Measurements from ENCODE around the gene KYAT1. TPM values are rescaled to one million over a fixed set of nuclear protein-coding genes. Genes with fewer than 3 reads are reported as not detected.

Gene KYAT1
- total and polyA plus RNA-seq, 11 donors: 9.5 to 16.7 (median 12.6) TPM

DNA sequence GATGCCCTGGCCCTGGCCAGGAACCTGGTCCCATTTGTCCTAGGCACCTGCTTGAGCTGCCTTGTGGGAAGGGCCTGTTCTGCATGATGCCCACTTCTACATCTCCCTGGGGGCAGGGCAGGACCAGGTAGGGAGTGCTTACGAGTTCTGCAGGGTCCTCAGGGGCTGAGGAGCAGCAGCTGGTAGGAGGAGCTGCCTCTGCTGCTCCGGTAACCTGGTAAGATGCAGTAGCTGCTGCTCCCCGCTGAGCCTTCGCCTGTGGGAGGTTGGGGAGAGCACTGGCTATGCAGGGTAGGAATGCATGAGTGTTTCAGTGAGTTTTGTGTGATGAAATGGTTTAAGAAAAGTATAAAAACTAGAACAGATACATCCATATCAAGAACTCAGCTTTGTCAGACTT lies 13.8 kb upstream of the KYAT1 start:
- intact Hi-C loops (cut with DNase I): no loop called here

DNA sequence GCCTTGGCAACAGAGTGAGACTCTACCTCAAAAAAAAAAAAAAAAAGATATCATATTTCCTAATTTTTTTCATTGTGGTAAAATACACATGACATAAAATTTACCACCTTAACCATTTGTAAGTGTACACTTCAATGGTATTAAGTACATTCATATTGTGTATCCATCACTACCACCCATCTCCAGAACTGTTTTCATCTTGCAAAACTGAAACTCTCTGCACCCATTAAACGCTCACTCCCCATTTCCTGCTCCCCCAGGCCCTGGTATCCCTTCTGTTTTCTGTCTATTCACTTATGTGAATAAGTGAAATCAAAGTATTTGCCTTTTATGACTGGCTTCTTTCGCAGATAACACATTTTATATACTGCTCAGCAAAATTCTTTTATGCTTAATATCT lies 13.0 kb upstream of the KYAT1 start:
- H3K9me3 ChIP-seq: no peaks in the 10 kb centered on the region
- no peak overlapping the region for H3K4me3 ChIP-seq
- peaks cover 0 to 76% (median 44%) of the 10 kb centered on the region in 9 donors for H3K36me3 ChIP-seq
- ATAC-seq (no peak), DNase-seq (no peak)
- WGBS, 4 donors: 81 to 90% (median 84%) methylated on average over 2 of the region's 2 CpGs
- intact Hi-C loops (cut with DNase I): no loop called here
- peaks cover 10 to 54% (median 35%) of the 10 kb centered on the region in 12 donors for H3K4me1 ChIP-seq
- H3K27me3 ChIP-seq: no peaks in the 10 kb centered on the region
- peak overlapping the region in 1 of 12 donors; percentile 13 for H3K27ac ChIP-seq
- TF ChIP-seq, protein P1, sequence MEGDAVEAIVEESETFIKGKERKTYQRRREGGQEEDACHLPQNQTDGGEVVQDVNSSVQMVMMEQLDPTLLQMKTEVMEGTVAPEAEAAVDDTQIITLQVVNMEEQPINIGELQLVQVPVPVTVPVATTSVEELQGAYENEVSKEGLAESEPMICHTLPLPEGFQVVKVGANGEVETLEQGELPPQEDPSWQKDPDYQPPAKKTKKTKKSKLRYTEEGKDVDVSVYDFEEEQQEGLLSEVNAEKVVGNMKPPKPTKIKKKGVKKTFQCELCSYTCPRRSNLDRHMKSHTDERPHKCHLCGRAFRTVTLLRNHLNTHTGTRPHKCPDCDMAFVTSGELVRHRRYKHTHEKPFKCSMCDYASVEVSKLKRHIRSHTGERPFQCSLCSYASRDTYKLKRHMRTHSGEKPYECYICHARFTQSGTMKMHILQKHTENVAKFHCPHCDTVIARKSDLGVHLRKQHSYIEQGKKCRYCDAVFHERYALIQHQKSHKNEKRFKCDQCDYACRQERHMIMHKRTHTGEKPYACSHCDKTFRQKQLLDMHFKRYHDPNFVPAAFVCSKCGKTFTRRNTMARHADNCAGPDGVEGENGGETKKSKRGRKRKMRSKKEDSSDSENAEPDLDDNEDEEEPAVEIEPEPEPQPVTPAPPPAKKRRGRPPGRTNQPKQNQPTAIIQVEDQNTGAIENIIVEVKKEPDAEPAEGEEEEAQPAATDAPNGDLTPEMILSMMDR (IDR thresholded peaks at IDR 0.05): no peak
- no peak for TF ChIP-seq POLR2A (IDR thresholded peaks at IDR 0.05)

More for the DNA sequence above, 13.8 kb upstream of the KYAT1 start:
- H3K4me1 ChIP-seq: peaks cover 10 to 59% (median 41%) of the 10 kb centered on the region in 12 donors
- no peak for ATAC-seq
- H3K36me3 ChIP-seq: peaks cover 0 to 71% (median 42%) of the 10 kb centered on the region in 9 donors
- WGBS, 4 donors: 73 to 92% (median 81%) methylated on average over 3 to 4 of the region's 4 CpGs
- no peaks in the 10 kb centered on the region for H3K27me3 ChIP-seq
- H3K27ac ChIP-seq: peak overlapping the region in 1 of 12 donors; percentile 13
- DNase-seq: no peak
- TF ChIP-seq, protein P1 (IDR thresholded peaks at IDR 0.05): no peak
- no peak for TF ChIP-seq POLR2A (IDR thresholded peaks at IDR 0.05)
- H3K4me3 ChIP-seq: no peak overlapping the region
- H3K9me3 ChIP-seq: no peaks in the 10 kb centered on the region

DNA sequence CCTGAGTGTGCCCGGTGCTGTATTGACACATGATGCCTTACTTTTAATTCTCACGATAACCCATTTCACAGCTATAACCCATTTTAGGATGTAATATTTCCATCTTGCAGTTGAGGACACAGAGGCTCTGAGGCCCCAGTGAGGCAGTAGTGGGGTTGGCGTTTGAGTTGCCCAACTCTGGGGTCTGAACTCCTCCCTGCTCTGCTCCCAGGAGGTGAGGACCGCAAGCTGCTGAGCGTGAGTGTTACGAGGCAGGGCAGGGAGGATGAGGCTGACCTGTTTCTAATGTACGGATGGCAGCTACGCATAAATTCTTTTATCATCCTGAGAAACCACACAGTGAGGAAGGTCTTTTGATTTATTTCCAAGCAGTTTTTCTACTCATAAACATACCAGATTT lies 11.6 kb upstream of the KYAT1 start:
- Histone ChIP-seq H3K4me3 (peak overlapping the region in 1 of 12 donors; percentile 32), H3K27ac (peak overlapping the region; percentile 70 to 92 (median 84)), H3K27me3 (no peaks in the 10 kb centered on the region), H3K36me3 (peaks cover 0 to 78% (median 57%) of the 10 kb centered on the region in 9 donors), H3K9me3 (no peaks in the 10 kb centered on the region), H3K4me1 (peaks cover 7 to 43% (median 27%) of the 10 kb centered on the region in 12 donors)
- ATAC-seq (no peak), DNase-seq (no peak)
- intact Hi-C loops (cut with DNase I): no loop called here
- TF ChIP-seq POLR2A (IDR thresholded peaks at IDR 0.05): no peak
- 87 to 95% (median 90%) methylated on average over 7 to 8 of the region's 8 CpGs for WGBS, 4 donors

DNA sequence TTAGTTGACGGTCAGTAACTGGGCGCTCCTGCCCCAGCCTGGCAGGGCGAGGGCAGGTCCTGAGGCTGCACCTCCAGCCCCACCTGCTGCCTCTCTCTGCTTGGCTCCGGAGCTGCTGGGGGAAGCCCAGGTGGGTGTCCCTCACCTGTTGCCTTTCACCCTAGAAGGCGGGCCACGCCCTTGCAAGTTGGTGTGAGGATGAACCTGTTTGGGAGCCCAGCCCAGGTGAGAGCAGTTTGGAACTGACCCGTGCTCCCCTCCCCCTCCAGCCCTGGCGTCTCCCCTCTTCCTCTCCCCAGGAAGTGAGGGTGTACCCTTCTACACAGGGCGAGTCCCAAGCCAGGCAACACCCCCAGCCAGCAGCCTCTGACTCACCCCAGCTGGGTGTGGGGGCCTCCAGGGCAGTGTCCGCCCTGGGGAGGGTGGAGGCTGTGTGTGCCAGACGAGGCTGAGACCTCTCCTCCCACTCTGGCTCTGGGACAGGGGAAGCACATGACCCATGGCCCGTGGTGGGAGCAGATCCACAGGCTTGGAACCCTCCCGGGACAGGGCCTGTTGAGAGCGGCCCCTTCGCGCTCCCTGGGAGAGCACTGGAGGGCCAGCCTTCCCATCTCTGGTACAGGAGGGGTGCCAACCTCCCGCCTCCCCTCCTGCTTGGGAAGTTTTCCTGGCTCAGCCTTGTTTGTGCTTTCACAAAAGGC lies 10.6 kb upstream of the KYAT1 start:
- Histone ChIP-seq H3K9me3 (no peaks in the 10 kb centered on the region), H3K4me1 (peaks cover 6 to 49% (median 33%) of the 10 kb centered on the region in 12 donors), H3K27ac (peak overlapping the region; percentile 70 to 92 (median 84)), H3K27me3 (no peaks in the 10 kb centered on the region), H3K36me3 (peaks cover 0 to 73% (median 54%) of the 10 kb centered on the region in 9 donors), H3K4me3 (peak overlapping the region in 9 of 12 donors; percentile 16 to 35 (median 28))
- 17 to 45% (median 37%) methylated on average over 11 to 17 of the region's 17 CpGs for whole genome bisulfite sequencing, 4 donors
- TF ChIP-seq POLR2A (IDR thresholded peaks at IDR 0.05): peak in 1 of 2 donors; percentile 43
- TF ChIP-seq, protein P1 (IDR thresholded peaks at IDR 0.05): no peak
- peak; percentile 87 to 95 (median 90) for DNase-seq
- intact Hi-C loops (cut with DNase I): no loop called here
- peak; percentile 96 to 98 (median 97) for ATAC-seq
